HTR-8/SVneo (cell line): ENCODE data around the gene PNRC1.
"Not testable (repeated sequence)": the region's sequence is repeated elsewhere in the genome, so short reads cannot be mapped to it uniquely, and the experiment has no call there.

Experiments used
- DNase-seq: peaks from one replicate; pipeline ENCODE4 v3.0.0; 2011; ENCODE audit warnings: low spot score, mixed read lengths; ENCODE audit not compliant: insufficient read length
- FAIRE-seq: peaks from 2 replicates; lab custom pipeline; 2011; peaks lifted over from hg19 to GRCh38; lab: Jason Lieb, UNC

Gene PNRC1

GRCh38 chr6:89080281-89081128 is at the start of gene PNRC1:
Gene PNRC1 (plus strand): TSS chr6:89080751. CDS start chr6:89080895, 144 bp downstream.
- FAIRE-seq (peak; percentile 90), DNase-seq (peak; percentile 98)

- DNase-seq (no peak), FAIRE-seq (no peak)
Observed at GRCh38 chr6:89032599-89032998, 48.0 kb upstream of the PNRC1 start.

GRCh38 chr6:89033461-89033860 is 47.1 kb upstream of the PNRC1 start:
- DNase-seq (no peak), FAIRE-seq (no peak)

- not testable (repeated sequence) for FAIRE-seq, DNase-seq
Observed at GRCh38 chr6:89034116-89034515, 46.4 kb upstream of the PNRC1 start.

- FAIRE-seq: peak; percentile 58
- DNase-seq: no peak
Observed at GRCh38 chr6:89034586-89035251, 45.8 kb upstream of the PNRC1 start.

- FAIRE-seq (peak; percentile 84), DNase-seq (peak; percentile 73)
Observed at GRCh38 chr6:89035252-89036101, 45.1 kb upstream of the PNRC1 start.

- peak; percentile 52 for FAIRE-seq
- no peak for DNase-seq
Observed at GRCh38 chr6:89037141-89037900, 43.2 kb upstream of the PNRC1 start.

- DNase-seq, FAIRE-seq: not testable (repeated sequence)
Observed at GRCh38 chr6:89037901-89038293, 42.7 kb upstream of the PNRC1 start.

GRCh38 chr6:89042664-89043063 is 37.9 kb upstream of the PNRC1 start:
- FAIRE-seq (no peak), DNase-seq (no peak)

GRCh38 chr6:89044328-89045010 is 36.1 kb upstream of the PNRC1 start:
- no peak for FAIRE-seq
- DNase-seq: no peak

- DNase-seq: no peak
- no peak for FAIRE-seq
Observed at GRCh38 chr6:89045011-89045387, 35.6 kb upstream of the PNRC1 start.

- FAIRE-seq (no peak), DNase-seq (no peak)
Observed at GRCh38 chr6:89045576-89045975, 35.0 kb upstream of the PNRC1 start.

- FAIRE-seq (no peak), DNase-seq (no peak)
Observed at GRCh38 chr6:89047473-89047872, 33.1 kb upstream of the PNRC1 start.

- DNase-seq: no peak
- no peak for FAIRE-seq
Observed at GRCh38 chr6:89048288-89048923, 32.1 kb upstream of the PNRC1 start.

- FAIRE-seq: no peak
- no peak for DNase-seq
Observed at GRCh38 chr6:89048985-89049384, 31.6 kb upstream of the PNRC1 start.

- DNase-seq (no peak), FAIRE-seq (no peak)
Observed at GRCh38 chr6:89050155-89050554, 30.4 kb upstream of the PNRC1 start.

- DNase-seq (no peak), FAIRE-seq (no peak)
Observed at GRCh38 chr6:89050697-89051096, 29.9 kb upstream of the PNRC1 start.

- FAIRE-seq: no peak
- no peak for DNase-seq
Observed at GRCh38 chr6:89051676-89052075, 28.9 kb upstream of the PNRC1 start.

GRCh38 chr6:89054208-89054607 is 26.3 kb upstream of the PNRC1 start:
- FAIRE-seq (no peak), DNase-seq (no peak)
